ENCODE data around the gene NPAS3. TPM values are rescaled to one million over a fixed set of nuclear protein-coding genes. Genes with fewer than 3 reads are reported as not detected.
A peak's percentile ranks its signal among the peaks of the same experiment; 100 is the strongest.

NPAS3 gene
- polyA plus RNA-seq, 2 of the 4 experiments (the other 2 are of a cell fraction): not detected

DNA sequence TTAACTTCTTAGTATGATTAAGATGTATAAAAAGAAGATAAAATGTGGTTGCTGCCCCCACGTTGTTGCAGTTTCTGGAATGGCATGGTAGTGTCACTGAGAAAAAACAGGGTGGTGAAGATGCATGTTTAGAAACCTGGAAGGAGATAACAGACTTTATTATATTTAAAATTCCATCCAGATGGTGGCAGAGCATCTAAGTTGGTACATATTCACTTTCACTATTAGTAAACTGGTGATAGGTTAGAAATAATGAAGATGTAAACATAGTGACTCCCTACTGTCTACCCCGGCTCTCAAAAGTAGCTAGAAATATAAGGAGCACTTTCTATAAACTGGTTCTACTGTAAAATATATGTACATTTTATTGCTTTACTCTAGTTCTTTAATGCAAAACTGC, 279.3 kb downstream of the NPAS3 start:
- POLR2A ChIA-PET: no interaction called here
- WGBS (ENCODE audit: missing lambda C conversion rate): 1% methylated on average over 2 of the region's 2 CpGs
- no peak overlapping the region for H3K27ac ChIP-seq
- no peaks in the 10 kb centered on the region for H3K9me3 ChIP-seq
- H3K4me1 ChIP-seq: no peaks in the 10 kb centered on the region
- H3K4me2 ChIP-seq: no peak overlapping the region
- CTCF ChIA-PET: no interaction called here
- FAIRE-seq: no peak
- H3K4me3 ChIP-seq: no peak overlapping the region
- TF ChIP-seq POLR2AphosphoS2 (conservative IDR thresholded peaks at IDR 0.05; ENCODE audit: low read length) (no peak), SMC3 (IDR thresholded peaks at IDR 0.05) (no peak), CTCF (IDR thresholded peaks at IDR 0.05) (no peak), CHD4 (IDR thresholded peaks at IDR 0.05; ENCODE audit: borderline replicate concordance) (no peak)
- TF ChIP-seq, protein P1, sequence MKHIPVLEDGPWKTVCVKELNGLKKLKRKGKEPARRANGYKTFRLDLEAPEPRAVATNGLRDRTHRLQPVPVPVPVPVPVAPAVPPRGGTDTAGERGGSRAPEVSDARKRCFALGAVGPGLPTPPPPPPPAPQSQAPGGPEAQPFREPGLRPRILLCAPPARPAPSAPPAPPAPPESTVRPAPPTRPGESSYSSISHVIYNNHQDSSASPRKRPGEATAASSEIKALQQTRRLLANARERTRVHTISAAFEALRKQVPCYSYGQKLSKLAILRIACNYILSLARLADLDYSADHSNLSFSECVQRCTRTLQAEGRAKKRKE (CRISPR knock-in tag; IDR thresholded peaks at IDR 0.05; ENCODE audit: low read depth): no peak
- ATAC-seq: no peak
- no peak for DNase-seq (ENCODE audit: low read depth in 1 of 2, low spot score in 1 of 2)

GRCh38 chr14:33219957-33220356, 281.3 kb downstream of the NPAS3 start:
- 0% methylated on average over 4 of the region's 4 CpGs for WGBS (ENCODE audit: missing lambda C conversion rate)
- POLR2A ChIA-PET: no interaction called here

More at GRCh38 chr14:33219957-33220356, 281.3 kb downstream of the NPAS3 start:
- Histone ChIP-seq H3K4me2 (no peak overlapping the region), H3K4me1 (no peaks in the 10 kb centered on the region), H3K9me3 (no peaks in the 10 kb centered on the region), H3K4me3 (no peak overlapping the region), H3K27ac (no peak overlapping the region)
- DNase-seq (ENCODE audit: low read depth in 1 of 2, low spot score in 1 of 2) (peak in 1 of 2 experiments; percentile 4), ATAC-seq (0 out of 6 replicates have a peak, but pooled peaks of 1 of the 2 experiments have one; percentile 48), FAIRE-seq (no peak)
- TF ChIP-seq MAZ (IDR thresholded peaks at IDR 0.05; ENCODE audit: borderline replicate concordance, low read depth, low read length): no peak
- no peak for TF ChIP-seq POLR2A (IDR thresholded peaks at IDR 0.05; ENCODE audit: low read length)
- TF ChIP-seq PBX3 (IDR thresholded peaks at IDR 0.05): no peak
- TF ChIP-seq MYC (IDR thresholded peaks at IDR 0.05; ENCODE audit: borderline replicate concordance, low read length): no peak
- no peak for TF ChIP-seq SREBF2 (IDR thresholded peaks at IDR 0.05)
- TF ChIP-seq NPAS2 (CRISPR knock-in tag; IDR thresholded peaks at IDR 0.05; ENCODE audit: borderline replicate concordance): no peak
- no peak for TF ChIP-seq RNF2 (IDR thresholded peaks at IDR 0.05; ENCODE audit: borderline replicate concordance, low read depth)
- no peak for TF ChIP-seq HMGXB4 (CRISPR knock-in tag; IDR thresholded peaks at IDR 0.05; ENCODE audit: borderline replicate concordance)
- TF ChIP-seq HES2 (IDR thresholded peaks at IDR 0.05): no peak
- no peak for TF ChIP-seq POLR2AphosphoS2 (conservative IDR thresholded peaks at IDR 0.05; ENCODE audit: low read length)
- TF ChIP-seq MAX (IDR thresholded peaks at IDR 0.05): no peak
- no peak for TF ChIP-seq HOXB13 (CRISPR knock-in tag; IDR thresholded peaks at IDR 0.05; ENCODE audit: low read depth)
- no peak for TF ChIP-seq EHMT2 (IDR thresholded peaks at IDR 0.05; ENCODE audit: low read depth)
- TF ChIP-seq ZSCAN20 (CRISPR knock-in tag; IDR thresholded peaks at IDR 0.05): no peak
- no peak for TF ChIP-seq ESRRA (IDR thresholded peaks at IDR 0.05; ENCODE audit: borderline replicate concordance, low read length)
- TF ChIP-seq FOXS1 (CRISPR knock-in tag; IDR thresholded peaks at IDR 0.05): no peak
- CTCF ChIA-PET: no interaction called here

All from A549 (cell line).